GM12878 (cell line): ENCODE data around the gene SPPL3. TPM values are rescaled to one million over a fixed set of nuclear protein-coding genes. Genes with fewer than 3 reads are reported as not detected.

Experiments used
- ATAC-seq: fragments of 200-7000 bp; cut with Tn5 transposase; 3 replicates; pipeline ENCODE4 v1.9.1; 2020; ENCODE audit warnings: mild to moderate bottlenecking, moderate library complexity
- BruUV-seq: library from RNA; stranded (reverse); fragments of 400-500 nt; replicated peaks from 2 replicates; lab custom pipeline; 2021; lab: Mats Ljungman, UMichigan
- CTCF ChIA-PET: fragments of 300-600 bp; sonication (Branson Sonifier 250); formaldehyde crosslinking; extraction: SDS; loops from one replicate; lab custom pipeline; 2021; ENCODE audit warnings: inconsistent platforms; lab: Yijun Ruan, JAX
- POLR2A ChIA-PET: fragments of 350-600 bp; formaldehyde crosslinking; extraction: SDS; loops from one replicate; lab custom pipeline; 2021; ENCODE audit warnings: inconsistent platforms; lab: Charles Lee
- RAD21 ChIA-PET: fragments of 300-600 bp; sonication (Branson Sonifier 250); formaldehyde crosslinking; loops from one replicate; lab custom pipeline; 2023; ENCODE audit warnings: antibody characterized with exemption; ENCODE audit not compliant: unreplicated experiment; lab: Charles Lee
- SMC1A ChIA-PET: fragments of 300-600 bp; sonication (Branson Sonifier 250); formaldehyde crosslinking; loops from one replicate; lab custom pipeline; 2023; ENCODE audit not compliant: unreplicated experiment, uncharacterized antibody; lab: Charles Lee
- DNase-seq: peaks from one replicate; pipeline ENCODE4 v3.0.0-alpha.2; 2011; ENCODE audit warnings: low read depth, low spot score
- FAIRE-seq: peaks from 3 replicates; lab custom pipeline; 2011; peaks lifted over from hg19 to GRCh38; lab: Jason Lieb, UNC
- H2AFZ ChIP-seq: 2 replicates; pipeline ENCODE4 v1.6.0; 2011; ENCODE audit warnings: low read depth, low read length, control low read depth; ENCODE audit not compliant: control insufficient read depth
- H3K27ac ChIP-seq: 2 replicates; pipeline ENCODE4 v1.5.1; 2011; ENCODE audit warnings: control low read depth; ENCODE audit not compliant: control insufficient read depth, insufficient read depth
- H3K27me3 ChIP-seq, 2 experiments: replicated peaks in 1 of 2; 2 replicates each; pipeline versions ENCODE4 v1.6.0 to v1.6.1; 2011; ENCODE audit warnings: low read length in 1 of 2; ENCODE audit not compliant: control insufficient read depth in 2 of 2, insufficient read depth in 2 of 2
- H3K36me3 ChIP-seq, 2 experiments: 2 replicates each; pipeline ENCODE4 v1.5.1; 2011; ENCODE audit warnings: low read length in 1 of 2; ENCODE audit not compliant: control insufficient read depth in 2 of 2, insufficient read depth in 2 of 2
- H3K4me1 ChIP-seq: 2 replicates; pipeline ENCODE4 v1.6.1; 2011; ENCODE audit warnings: mild to moderate bottlenecking, low read length, moderate library complexity, mixed read lengths; ENCODE audit not compliant: control insufficient read depth, insufficient read depth
- H3K4me2 ChIP-seq: 2 replicates; pipeline ENCODE4 v1.6.0; 2011; ENCODE audit warnings: control low read depth; ENCODE audit not compliant: control insufficient read depth, insufficient read depth
- H3K4me3 ChIP-seq: fragments of 200-600 bp; sonication (generic); 2 replicates; pipeline ENCODE4 v1.5.1; 2016
- H3K79me2 ChIP-seq: 2 replicates; pipeline ENCODE4 v1.6.0; 2011; ENCODE audit warnings: low read length; ENCODE audit not compliant: control insufficient read depth, insufficient read depth
- H3K9ac ChIP-seq: 2 replicates; pipeline ENCODE4 v1.8.0; 2011; ENCODE audit warnings: low read length, control low read depth, mixed read lengths; ENCODE audit not compliant: control insufficient read depth, insufficient read depth
- H3K9me3 ChIP-seq: replicated peaks from 3 replicates; pipeline ENCODE4 v1.5.1; 2011; ENCODE audit warnings: mild to moderate bottlenecking, low read length; ENCODE audit not compliant: control insufficient read depth, insufficient read depth
- H4K20me1 ChIP-seq: 2 replicates; pipeline ENCODE4 v1.6.0; 2011; ENCODE audit not compliant: control insufficient read depth, insufficient read depth
- CEBPB ChIP-seq, 2 experiments: fragments of 150-350 bp in 1 of 2; IDR thresholded peaks; 2 replicates each; pipeline ENCODE4 v1.6.1; 2012 to 2014; ENCODE audit warnings: low read depth in 2 of 2, low read length in 2 of 2, borderline replicate concordance in 1 of 2, inconsistent platforms in 1 of 2
- CHD2 ChIP-seq: IDR thresholded peaks from 2 replicates; pipeline ENCODE4 v1.6.1; 2011; ENCODE audit warnings: low read depth, low read length, improper control_type of control experiment, borderline replicate concordance
- HDAC2 ChIP-seq: fragments of 200-600 bp; sonication (generic); IDR thresholded peaks from 2 replicates; pipeline ENCODE4 v1.6.1; 2017
- KAT2A ChIP-seq: conservative IDR thresholded peaks from 2 replicates; pipeline ENCODE4 v1.6.1; 2011; ENCODE audit warnings: low read depth, low read length; ENCODE audit not compliant: control insufficient read depth
- MEF2B ChIP-seq: fragments of 450-650 bp; IDR thresholded peaks from 2 replicates; pipeline ENCODE4 v1.6.1; 2018; ENCODE audit warnings: mild to moderate bottlenecking, moderate library complexity; ENCODE audit not compliant: partially characterized antibody, poor library complexity, severe bottlenecking
- MYC ChIP-seq: IDR thresholded peaks from 2 replicates; pipeline ENCODE4 v1.6.1; 2011; ENCODE audit warnings: mild to moderate bottlenecking, low read length, moderate library complexity, inconsistent platforms; ENCODE audit not compliant: insufficient read depth, insufficient replicate concordance, insufficient read length, severe bottlenecking
- NFIC ChIP-seq: IDR thresholded peaks from 2 replicates; pipeline ENCODE4 v1.6.1; 2012; ENCODE audit warnings: low read depth, mild to moderate bottlenecking, inconsistent platforms, low read length, moderate library complexity
- NFXL1 ChIP-seq: fragments of 450-650 bp; IDR thresholded peaks from 2 replicates; pipeline ENCODE4 v1.6.1; 2017; ENCODE audit warnings: antibody characterized with exemption, mild to moderate bottlenecking, borderline replicate concordance
- RELA ChIP-seq: fragments of 450-650 bp; IDR thresholded peaks from 2 replicates; pipeline ENCODE4 v1.8.0; 2014; ENCODE audit warnings: borderline replicate concordance; ENCODE audit not compliant: partially characterized antibody
- SIX5 ChIP-seq: IDR thresholded peaks from 2 replicates; pipeline ENCODE4 v1.6.1; 2011; ENCODE audit warnings: mild to moderate bottlenecking, low read depth, low read length, moderate library complexity; ENCODE audit not compliant: severe bottlenecking
- SMAD1 ChIP-seq: fragments of 450-650 bp; IDR thresholded peaks from 2 replicates; pipeline ENCODE4 v1.6.1; 2018; ENCODE audit warnings: mild to moderate bottlenecking, low read depth; ENCODE audit not compliant: partially characterized antibody
- SRF ChIP-seq, 2 experiments: IDR thresholded peaks; 2 replicates each; pipeline ENCODE4 v1.6.1; 2011; ENCODE audit warnings: low read depth in 2 of 2, low read length in 2 of 2, mild to moderate bottlenecking in 1 of 2, moderate library complexity in 1 of 2
- SUZ12 ChIP-seq: fragments of 200-600 bp; sonication (generic); IDR thresholded peaks from one replicate; pipeline ENCODE4 v1.6.1; 2018; ENCODE audit warnings: antibody characterized with exemption, mild to moderate bottlenecking; ENCODE audit not compliant: unreplicated experiment
- ZNF217 ChIP-seq: fragments of 450-650 bp; IDR thresholded peaks from 2 replicates; pipeline ENCODE4 v1.6.1; 2017; ENCODE audit warnings: antibody characterized with exemption, mild to moderate bottlenecking
- WGBS: methylation state at CpG from one replicate; pipeline ENCODE4 v1.1.6; 2016; ENCODE audit warnings: low lambda C conversion rate; ENCODE audit not compliant: insufficient replicate concordance, insufficient coverage; ENCODE audit errors: missing lambda C conversion rate; 5-methylcytosine and 5-hydroxymethylcytosine counted together
- in situ Hi-C: fragments of 300-500 bp; cut with MboI; formaldehyde crosslinking; loops from 9 replicates; pipeline ENCODE4 v1.14.3; 2018; ENCODE audit warnings: mixed read lengths
- intact Hi-C: fragments of 100-400 bp; cut with micrococcal nuclease; formaldehyde crosslinking; loops from one replicate; pipeline ENCODE4 v1.14.2; 2022; ENCODE audit not compliant: unreplicated experiment
- polyA plus RNA-seq, 11 experiments: library from polyadenylated mRNA; depleted of rRNA in 4 of 11; unstranded in 6 of 11; stranded (reverse) in 5 of 11; fragments of >200 nt; fragmentation: Nextera tagmentation in 4 of 11; fragmentation: Illumina TruSeq in 1 of 11; extraction: Ambion mirVana in 4 of 11; extraction: Trizol in 1 of 11; gene quantifications; 1 replicate in 1 of 11; 2 replicates in 10 of 11; pipeline versions ENCODE4 v1.2.1 to v1.2.3, GENCODE V29; 2011 to 2016; ENCODE audit warnings: inconsistent platforms in 2 of 11, missing spikeins in 2 of 11, low read depth in 1 of 11
- total RNA-seq, 4 experiments: library from RNA; depleted of rRNA in 3 of 4; stranded (reverse); fragments of >200 nt in 3 of 4; fragmentation: Illumina TruSeq in 1 of 4; extraction: Trizol in 1 of 4; gene quantifications; 2 replicates each; pipeline versions ENCODE4 v1.2.1 to v1.2.3, GENCODE V29; 2013 to 2021
- TF ChIP-seq, protein P1 (sequence below): fragments of 450-650 bp; IDR thresholded peaks from 2 replicates; pipeline ENCODE4 v1.6.1; 2017; ENCODE audit warnings: borderline replicate concordance
- TF ChIP-seq, protein P2 (sequence below): fragments of 450-650 bp; IDR thresholded peaks from 2 replicates; pipeline ENCODE4 v1.6.1; 2017; ENCODE audit warnings: mild to moderate bottlenecking, moderate library complexity

SPPL3 gene
- total and polyA plus RNA-seq, 10 of the 15 experiments (the other 5 are each of a cell fraction or from before 2014, with no cell fraction given), result 4.3 to 45.5 (median 11.7) TPM

DNA sequence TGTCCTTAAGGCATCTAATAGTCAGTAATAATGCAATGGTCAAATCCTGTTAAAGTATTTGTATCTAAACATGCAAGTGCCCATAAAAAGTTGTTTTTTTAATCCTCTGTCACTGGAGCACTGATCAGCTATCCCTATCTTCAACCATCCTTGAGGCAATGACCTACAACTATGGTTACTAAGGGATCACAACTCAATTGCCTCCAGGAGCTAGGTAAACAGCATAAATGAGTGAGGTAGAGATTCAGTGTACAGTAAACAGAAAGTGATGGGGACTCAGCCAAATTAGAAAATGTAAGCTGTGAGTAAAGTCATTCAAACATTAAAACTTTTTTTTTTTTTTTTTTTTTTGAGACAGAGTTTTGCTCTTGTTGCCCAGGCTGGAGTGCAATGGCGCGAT, 18.6 kb downstream of the SPPL3 start:
- H3K9me3 ChIP-seq, result no peaks in the 10 kb centered on the region
- DNase-seq (no peak), ATAC-seq (peak; percentile 28)
- no peak overlapping the region for H3K4me3 ChIP-seq
- H2AFZ ChIP-seq, result no peak overlapping the region
- no peaks in the 10 kb centered on the region for H3K36me3 ChIP-seq
- in situ Hi-C loops (no loop called here), intact Hi-C loops (no loop called here)
- H3K9ac ChIP-seq, result no peak overlapping the region; the same call in 1 of the 2 replicates
- peaks cover 72% of the 10 kb centered on the region for H3K79me2 ChIP-seq
- H3K27me3 ChIP-seq, result no peaks in the 10 kb centered on the region
- TF ChIP-seq MYC (no peak), SIX5 (no peak), SUZ12 (no peak), CHD2 (no peak), SMAD1 (no peak), RELA (no peak), NFXL1 (no peak), NFIC (no peak), SRF (IDR thresholded peaks at IDR 0.05; ENCODE audit: low read depth in 2 of 2, low read length in 2 of 2) (no peak), KAT2A (no peak), HDAC2 (no peak), CEBPB (IDR thresholded peaks at IDR 0.05; ENCODE audit: borderline replicate concordance in 1 of 2, low read depth in 2 of 2, low read length in 2 of 2) (no peak), ZNF217 (no peak), MEF2B (no peak)
- TF ChIP-seq, protein P1, sequence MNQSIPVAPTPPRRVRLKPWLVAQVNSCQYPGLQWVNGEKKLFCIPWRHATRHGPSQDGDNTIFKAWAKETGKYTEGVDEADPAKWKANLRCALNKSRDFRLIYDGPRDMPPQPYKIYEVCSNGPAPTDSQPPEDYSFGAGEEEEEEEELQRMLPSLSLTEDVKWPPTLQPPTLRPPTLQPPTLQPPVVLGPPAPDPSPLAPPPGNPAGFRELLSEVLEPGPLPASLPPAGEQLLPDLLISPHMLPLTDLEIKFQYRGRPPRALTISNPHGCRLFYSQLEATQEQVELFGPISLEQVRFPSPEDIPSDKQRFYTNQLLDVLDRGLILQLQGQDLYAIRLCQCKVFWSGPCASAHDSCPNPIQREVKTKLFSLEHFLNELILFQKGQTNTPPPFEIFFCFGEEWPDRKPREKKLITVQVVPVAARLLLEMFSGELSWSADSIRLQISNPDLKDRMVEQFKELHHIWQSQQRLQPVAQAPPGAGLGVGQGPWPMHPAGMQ, result no peak
- TF ChIP-seq, protein P2, sequence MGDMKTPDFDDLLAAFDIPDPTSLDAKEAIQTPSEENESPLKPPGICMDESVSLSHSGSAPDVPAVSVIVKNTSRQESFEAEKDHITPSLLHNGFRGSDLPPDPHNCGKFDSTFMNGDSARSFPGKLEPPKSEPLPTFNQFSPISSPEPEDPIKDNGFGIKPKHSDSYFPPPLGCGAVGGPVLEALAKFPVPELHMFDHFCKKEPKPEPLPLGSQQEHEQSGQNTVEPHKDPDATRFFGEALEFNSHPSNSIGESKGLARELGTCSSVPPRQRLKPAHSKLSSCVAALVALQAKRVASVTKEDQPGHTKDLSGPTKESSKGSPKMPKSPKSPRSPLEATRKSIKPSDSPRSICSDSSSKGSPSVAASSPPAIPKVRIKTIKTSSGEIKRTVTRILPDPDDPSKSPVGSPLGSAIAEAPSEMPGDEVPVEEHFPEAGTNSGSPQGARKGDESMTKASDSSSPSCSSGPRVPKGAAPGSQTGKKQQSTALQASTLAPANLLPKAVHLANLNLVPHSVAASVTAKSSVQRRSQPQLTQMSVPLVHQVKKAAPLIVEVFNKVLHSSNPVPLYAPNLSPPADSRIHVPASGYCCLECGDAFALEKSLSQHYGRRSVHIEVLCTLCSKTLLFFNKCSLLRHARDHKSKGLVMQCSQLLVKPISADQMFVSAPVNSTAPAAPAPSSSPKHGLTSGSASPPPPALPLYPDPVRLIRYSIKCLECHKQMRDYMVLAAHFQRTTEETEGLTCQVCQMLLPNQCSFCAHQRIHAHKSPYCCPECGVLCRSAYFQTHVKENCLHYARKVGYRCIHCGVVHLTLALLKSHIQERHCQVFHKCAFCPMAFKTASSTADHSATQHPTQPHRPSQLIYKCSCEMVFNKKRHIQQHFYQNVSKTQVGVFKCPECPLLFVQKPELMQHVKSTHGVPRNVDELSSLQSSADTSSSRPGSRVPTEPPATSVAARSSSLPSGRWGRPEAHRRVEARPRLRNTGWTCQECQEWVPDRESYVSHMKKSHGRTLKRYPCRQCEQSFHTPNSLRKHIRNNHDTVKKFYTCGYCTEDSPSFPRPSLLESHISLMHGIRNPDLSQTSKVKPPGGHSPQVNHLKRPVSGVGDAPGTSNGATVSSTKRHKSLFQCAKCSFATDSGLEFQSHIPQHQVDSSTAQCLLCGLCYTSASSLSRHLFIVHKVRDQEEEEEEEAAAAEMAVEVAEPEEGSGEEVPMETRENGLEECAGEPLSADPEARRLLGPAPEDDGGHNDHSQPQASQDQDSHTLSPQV, result no peak
- TF ChIP-seq, all 136 proteins: peak for 0
- Histone ChIP-seq H3K4me1 (peaks cover 20% of the 10 kb centered on the region; the same call in 1 of the 2 replicates), H3K4me2 (peak overlapping the region; percentile 53), H3K27ac (peak overlapping the region; percentile 84), H4K20me1 (no peaks in the 10 kb centered on the region; the same call in 1 of the 2 replicates)
- CTCF ChIA-PET, result interaction anchor here (1.2 to 3.3 kb wide), 7 partner anchors 12 to 237 kb away, joined by 3 to 19 read pairs (median 8); no protein-coding TSS in a partner anchor
- BruUV-seq, result no TSS peak
- POLR2A ChIA-PET, result interaction anchor here (0.7 to 3.0 kb wide), 5 partner anchors 17 to 288 kb away, joined by 3 to 13 read pairs (median 6); no protein-coding TSS in a partner anchor
- WGBS, result no CpG with 5 or more reads among the region's 2 CpGs
- no peak for FAIRE-seq
- SMC1A ChIA-PET, result interaction anchor here (0.7 to 4.3 kb wide), 16 partner anchors 9 to 216 kb away, joined by 3 to 38 read pairs (median 4); partner anchors contain the start of gene SPPL3
- RAD21 ChIA-PET, result interaction anchor here (0.7 to 3.3 kb wide), 7 partner anchors 17 to 111 kb away, joined by 4 to 16 read pairs (median 9); no protein-coding TSS in a partner anchor
